ENCODE results near the gene CCL18. TPM values are rescaled to one million over a fixed set of nuclear protein-coding genes. Genes with fewer than 3 reads are reported as not detected.
"Not testable (repeated sequence)": the region's sequence is repeated elsewhere in the genome, so short reads cannot be mapped to it uniquely, and the experiment has no call there.

The CCL18 gene
- total RNA-seq, 1 experiment from 2014 or later, result 0.82 TPM

GRCh38 chr17:36114971-36115648, 51.0 kb downstream of the CCL18 start:
- in situ Hi-C loops (cut with HindIII; ENCODE audit: low pct_unique_long_range_greater_than_20kb, low sequenced_read_pairs), result not testable (repeated sequence)

GRCh38 chr17:36115649-36115977, 51.5 kb downstream of the CCL18 start:
- DNase-seq (ENCODE audit: low read depth, low spot score); in situ Hi-C loops (cut with HindIII; ENCODE audit: low pct_unique_long_range_greater_than_20kb, low sequenced_read_pairs): not testable (repeated sequence)

More at GRCh38 chr17:36114971-36115648, 51.0 kb downstream of the CCL18 start:
- DNase-seq (ENCODE audit: low read depth, low spot score), result not testable (repeated sequence)

GRCh38 chr17:36117505-36118382, 53.7 kb downstream of the CCL18 start:
- in situ Hi-C loops (cut with HindIII; ENCODE audit: low pct_unique_long_range_greater_than_20kb, low sequenced_read_pairs), result no loop called here
- DNase-seq (ENCODE audit: low read depth, low spot score), result no peak

GRCh38 chr17:36118477-36119353, 54.6 kb downstream of the CCL18 start:
- in situ Hi-C loops (cut with HindIII; ENCODE audit: low pct_unique_long_range_greater_than_20kb, low sequenced_read_pairs), result no loop called here
- no peak for DNase-seq (ENCODE audit: low read depth, low spot score)

- in situ Hi-C loops (cut with HindIII; ENCODE audit: low pct_unique_long_range_greater_than_20kb, low sequenced_read_pairs), result no loop called here
- DNase-seq (ENCODE audit: low read depth, low spot score), result no peak
Observed at GRCh38 chr17:36120221-36120620, 56.1 kb downstream of the CCL18 start.

- in situ Hi-C loops (cut with HindIII; ENCODE audit: low pct_unique_long_range_greater_than_20kb, low sequenced_read_pairs); DNase-seq (ENCODE audit: low read depth, low spot score): not testable (repeated sequence)
Observed at GRCh38 chr17:36121099-36121498, 57.0 kb downstream of the CCL18 start.

Small RNAs within 50 kb of the gene (small RNA-seq; reads per million reads assigned to genes)
- gene RN7SL301P, result 0 to 0.05 reads per million in 2 experiments

Other genes with a start within 250 kb of the CCL18 start
- gene HEATR9, start 195.4 kb upstream of the CCL18 start, total RNA-seq (2014; rRNA removed; shearing (Covaris generic)), result not detected in 2 replicates
- 0.29 TPM in 1 of 2 replicates, not detected in the other for gene CCL5, start 183.9 kb upstream of the CCL18 start, total RNA-seq (2014; rRNA removed; shearing (Covaris generic))
- 0.40 and 0.45 TPM in 2 replicates for gene RDM1, start 133.5 kb upstream of the CCL18 start, total RNA-seq (2014; rRNA removed; shearing (Covaris generic))
- not detected in 2 replicates for gene LYZL6, start 120.6 kb upstream of the CCL18 start, total RNA-seq (2014; rRNA removed; shearing (Covaris generic))
- not detected in 2 replicates for gene CCL16, start 82.8 kb upstream of the CCL18 start, total RNA-seq (2014; rRNA removed; shearing (Covaris generic))
- gene CCL14, start 77.5 kb upstream of the CCL18 start, total RNA-seq (2014; rRNA removed; shearing (Covaris generic)), result not detected in 2 replicates
- gene CCL15, start 62.7 kb upstream of the CCL18 start, total RNA-seq (2014; rRNA removed; shearing (Covaris generic)), result not detected in 2 replicates
- not detected in 2 replicates for gene CCL23, start 46.3 kb upstream of the CCL18 start, total RNA-seq (2014; rRNA removed; shearing (Covaris generic))
- gene CCL3, start 25.9 kb downstream of the CCL18 start, total RNA-seq (2014; rRNA removed; shearing (Covaris generic)), result 0.26 TPM in 1 of 2 replicates, not detected in the other
- gene CCL4, start 39.6 kb downstream of the CCL18 start, total RNA-seq (2014; rRNA removed; shearing (Covaris generic)), result not detected in 2 replicates
- 0.74 TPM in 1 of 2 replicates, not detected in the other for gene TBC1D3B, start 112.4 kb downstream of the CCL18 start, total RNA-seq (2014; rRNA removed; shearing (Covaris generic))
- not detected in 2 replicates for gene CCL3L1, start 132.5 kb downstream of the CCL18 start, total RNA-seq (2014; rRNA removed; shearing (Covaris generic))
- gene CCL4L2, start 146.8 kb downstream of the CCL18 start, total RNA-seq (2014; rRNA removed; shearing (Covaris generic)), result not detected in 2 replicates
- gene TBC1D3I, start 200.3 kb downstream of the CCL18 start, total RNA-seq (2014; rRNA removed; shearing (Covaris generic)), result not detected in 2 replicates

Measured in SK-MEL-5 (cell line).